PFSK-1 (cell line): ENCODE data around the gene DAB1.
A peak's percentile ranks its signal among the peaks of the same experiment; 100 is the strongest.

Experiments
- FOXP2 ChIP-seq: optimal IDR thresholded peaks from 2 replicates; pipeline ENCODE3; 2011; ENCODE audit warnings: borderline replicate concordance, control low read depth, inconsistent platforms; ENCODE audit not compliant: insufficient read depth; ENCODE audit errors: extremely low read length, extremely low read depth
- POLR2AphosphoS5 ChIP-seq: IDR thresholded peaks from 2 replicates; pipeline ENCODE4 v1.6.1; 2012; ENCODE audit warnings: low read depth, mild to moderate bottlenecking, control low read depth, low read length, moderate library complexity
- REST ChIP-seq, 2 experiments: IDR thresholded peaks; 2 replicates each; pipeline versions ENCODE4 v1.6.1 to v1.8.0; 2011 to 2012; ENCODE audit warnings: low read depth in 2 of 2, low read length in 2 of 2, control low read depth in 1 of 2, inconsistent platforms in 1 of 2, mild to moderate bottlenecking in 1 of 2, moderate library complexity in 1 of 2; ENCODE audit not compliant: insufficient read depth in 1 of 2
- SIN3A ChIP-seq: IDR thresholded peaks from 2 replicates; pipeline ENCODE4 v1.6.1; 2012; ENCODE audit warnings: mild to moderate bottlenecking, low read length, moderate library complexity, borderline replicate concordance; ENCODE audit not compliant: insufficient read depth
- TAF1 ChIP-seq: IDR thresholded peaks from 2 replicates; pipeline ENCODE4 v1.6.1; 2012; ENCODE audit warnings: low read length, control low read depth, borderline replicate concordance; ENCODE audit not compliant: insufficient read depth

The DAB1 gene

GRCh38 chr1:57262472-57262871 lies 161.4 kb downstream of the DAB1 start:
- no peak for TF ChIP-seq SIN3A
- TF ChIP-seq REST (IDR thresholded peaks at IDR 0.05; ENCODE audit: insufficient read depth in 1 of 2, low read depth in 2 of 2, low read length in 2 of 2), result no peak
- TF ChIP-seq POLR2AphosphoS5, result no peak
- no peak for TF ChIP-seq TAF1
- TF ChIP-seq FOXP2, result no peak

GRCh38 chr1:57258557-57259325 lies 165.1 kb downstream of the DAB1 start:
- no peak for TF ChIP-seq SIN3A
- peak in 1 of 2 experiments; percentile 46; a peak in 1 of 4 replicates for TF ChIP-seq REST (IDR thresholded peaks at IDR 0.05; ENCODE audit: insufficient read depth in 1 of 2, low read depth in 2 of 2, low read length in 2 of 2)

GRCh38 chr1:57255945-57256344 lies 167.9 kb downstream of the DAB1 start:
- no peak for TF ChIP-seq REST (IDR thresholded peaks at IDR 0.05; ENCODE audit: insufficient read depth in 1 of 2, low read depth in 2 of 2, low read length in 2 of 2)
- no peak for TF ChIP-seq FOXP2
- no peak for TF ChIP-seq TAF1
- TF ChIP-seq POLR2AphosphoS5, result no peak
- TF ChIP-seq SIN3A, result no peak

- TF ChIP-seq POLR2AphosphoS5 (no peak), REST (IDR thresholded peaks at IDR 0.05; ENCODE audit: insufficient read depth in 1 of 2, low read depth in 2 of 2, low read length in 2 of 2) (no peak), SIN3A (no peak), FOXP2 (no peak), TAF1 (no peak)
Observed at GRCh38 chr1:57254022-57254421, 169.8 kb downstream of the DAB1 start.
